Subcutaneous adipose tissue (tissue), 4 donors: ENCODE data around the gene KIF16B. TPM values are rescaled to one million over a fixed set of nuclear protein-coding genes. Genes with fewer than 3 reads are reported as not detected.

ENCODE experiments used
- CTCF ChIP-seq: fragments of 450-650 bp; IDR thresholded peaks from one replicate; pipeline ENCODE4 v1.5.1; 2016; ENCODE audit warnings: low read depth, mild to moderate bottlenecking, control low read depth, antibody characterized with exemption, moderate library complexity
- total RNA-seq, 4 donors: library from RNA; depleted of rRNA; stranded (reverse); fragments of >200 nt; gene quantifications; one replicate each; pipeline ENCODE4 v1.1.0, GENCODE V29; 2016

Gene KIF16B
- total RNA-seq, 4 donors from 2014 or later = 20.0 to 39.1 (median 26.6) TPM

DNA sequence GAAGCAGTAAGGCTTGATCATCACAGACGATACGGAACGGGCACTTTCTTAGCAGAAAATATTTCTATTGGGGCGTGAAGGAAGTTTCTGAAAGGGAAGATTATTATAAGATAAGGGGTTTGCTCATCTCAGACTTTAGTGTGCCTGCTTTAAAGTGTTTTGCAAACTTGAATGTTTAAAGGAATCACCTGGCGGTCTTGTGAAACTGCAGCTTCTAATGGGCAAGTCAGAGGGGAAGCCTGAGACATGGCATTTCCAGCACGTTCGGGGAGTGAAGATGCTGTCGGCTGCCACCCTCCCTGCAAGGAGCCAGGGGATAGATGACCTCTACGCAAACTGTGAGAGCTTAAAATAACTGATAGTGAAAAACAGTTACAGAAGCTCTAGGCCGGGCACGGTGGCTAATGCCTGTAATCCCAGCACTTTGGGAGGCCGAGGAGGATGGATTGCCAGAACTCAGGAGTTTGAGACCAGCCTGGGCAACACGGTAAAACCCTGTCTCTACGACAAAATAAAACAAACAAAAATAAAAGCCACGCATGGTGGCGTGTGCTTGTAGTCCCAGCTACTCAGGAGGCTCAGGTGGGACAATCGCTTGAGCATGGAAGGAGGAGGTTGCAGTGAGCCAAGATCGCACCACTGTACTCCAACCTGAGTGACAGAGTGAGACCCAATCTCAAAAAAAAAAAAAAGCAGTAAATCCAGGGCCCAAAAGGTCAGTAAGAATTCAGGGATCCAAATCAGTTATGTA, 2.3 kb upstream of the KIF16B start:
- no peak for TF ChIP-seq CTCF

DNA sequence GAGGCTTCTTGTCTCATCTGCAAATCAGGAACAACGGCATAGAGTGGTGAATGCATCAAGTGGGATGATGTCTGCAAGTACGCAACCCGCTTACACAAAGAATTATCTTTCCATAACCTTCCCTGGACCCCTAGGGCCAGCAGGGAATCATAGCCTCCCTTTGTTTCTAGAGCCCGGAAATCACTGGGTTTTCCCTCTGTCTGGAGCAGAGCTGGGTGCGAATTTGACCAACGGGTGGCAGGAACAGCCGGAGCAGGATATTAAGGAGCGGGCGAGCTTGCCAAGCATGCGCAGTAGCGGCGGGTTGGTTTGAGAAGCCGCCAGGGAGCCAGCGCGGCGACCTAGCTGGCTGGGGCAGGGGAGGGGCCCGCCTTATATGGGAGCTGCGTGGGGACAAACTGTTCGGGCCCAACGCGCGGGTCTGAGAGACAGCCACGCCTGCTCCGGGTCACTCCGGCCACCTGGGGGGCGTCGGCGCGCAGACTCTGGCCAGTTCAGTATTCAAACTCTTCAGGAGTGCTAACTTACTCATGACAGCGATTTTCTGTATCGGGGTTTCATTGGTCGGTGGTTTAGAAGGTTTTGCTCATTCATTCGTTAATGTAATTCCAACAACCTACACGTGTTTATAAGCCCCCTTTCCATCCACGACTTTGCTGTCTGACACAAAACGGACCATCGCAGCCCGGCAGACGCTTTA, 1.6 kb upstream of the KIF16B start:
- TF ChIP-seq CTCF = no peak

GRCh38 chr20:16571333-16571732, 1.9 kb downstream of the KIF16B start:
- no peak for TF ChIP-seq CTCF

- no peak for TF ChIP-seq CTCF
Observed at GRCh38 chr20:16569246-16570153, 3.7 kb downstream of the KIF16B start.

DNA sequence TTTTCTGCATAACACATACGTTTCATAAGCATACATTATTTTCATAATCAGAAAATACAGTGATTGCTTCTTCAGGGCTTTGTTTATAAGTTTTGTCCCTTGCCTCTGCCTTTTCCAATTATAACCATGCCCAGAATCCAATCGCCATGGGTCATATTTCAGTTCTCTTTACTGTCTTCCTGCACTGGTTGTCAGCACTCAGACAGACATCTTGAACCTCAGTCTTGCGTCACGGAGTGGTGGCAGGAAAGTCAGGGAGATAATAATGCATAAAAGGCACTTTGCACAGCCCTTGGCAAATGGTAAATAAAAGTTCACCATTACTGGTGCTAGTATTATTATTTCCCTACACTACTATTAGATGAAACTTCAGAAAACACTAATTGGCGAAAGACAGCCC, 7.2 kb downstream of the KIF16B start:
- no peak for TF ChIP-seq CTCF

GRCh38 chr20:16563066-16563806, 10.0 kb downstream of the KIF16B start:
- TF ChIP-seq CTCF = no peak
